HEK293T (cell line): ENCODE measurements around the gene SLC9A9.

Source experiments
- BHLHE40 ChIP-seq: fragments of 450-650 bp; IDR thresholded peaks from 2 replicates; pipeline ENCODE4 v1.6.1; 2016; ENCODE audit warnings: mild to moderate bottlenecking, moderate library complexity, borderline replicate concordance
- FOXK2 ChIP-seq: fragments of 450-650 bp; IDR thresholded peaks from 2 replicates; pipeline ENCODE4 v1.6.1; 2016; ENCODE audit warnings: mild to moderate bottlenecking
- FOXM1 ChIP-seq: fragments of 450-650 bp; IDR thresholded peaks from 2 replicates; pipeline ENCODE4 v1.6.1; 2017; ENCODE audit warnings: mild to moderate bottlenecking, borderline replicate concordance
- HDGF ChIP-seq: fragments of 450-650 bp; IDR thresholded peaks from 2 replicates; pipeline ENCODE4 v1.6.1; 2017; ENCODE audit warnings: antibody characterized with exemption, borderline replicate concordance
- L3MBTL2 ChIP-seq: fragments of 450-650 bp; conservative IDR thresholded peaks from 2 replicates; pipeline ENCODE4 v1.6.1; 2016; ENCODE audit warnings: mild to moderate bottlenecking
- SP1 ChIP-seq: fragments of 450-650 bp; IDR thresholded peaks from 2 replicates; pipeline ENCODE4 v1.6.1; 2017
- TARDBP ChIP-seq: fragments of 450-650 bp; IDR thresholded peaks from 2 replicates; pipeline ENCODE4 v1.6.1; 2016
- ZNF384 ChIP-seq: fragments of 450-650 bp; IDR thresholded peaks from 2 replicates; pipeline ENCODE4 v1.6.1; 2016

DNA sequence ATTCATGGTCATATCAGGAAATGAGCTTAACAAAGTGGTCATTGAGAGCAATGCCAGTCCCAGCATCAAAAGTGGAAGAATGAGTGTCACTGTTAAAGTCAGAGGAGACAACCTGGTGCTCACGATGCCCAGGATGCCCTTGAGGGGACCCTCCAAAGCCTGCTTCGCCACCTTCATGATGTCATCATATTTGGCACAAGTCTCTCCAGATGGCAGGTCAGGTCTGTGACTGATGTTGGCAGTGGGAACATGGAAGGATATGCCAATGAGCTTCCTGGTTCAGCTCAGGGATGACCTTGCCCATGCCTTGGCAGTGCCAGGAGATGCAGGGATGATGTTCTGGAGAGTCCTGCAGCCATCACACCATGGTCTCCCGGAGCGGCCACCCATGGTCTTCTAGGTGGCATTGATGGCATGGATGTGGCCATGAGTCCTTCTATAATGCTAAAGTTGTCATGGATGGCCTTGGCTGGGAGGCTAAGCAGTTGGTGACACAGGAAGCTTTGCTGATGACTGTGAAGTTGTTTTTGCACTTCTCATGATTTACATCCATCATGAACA lies 344.9 kb downstream of the SLC9A9 start:
- TF ChIP-seq BHLHE40 (no peak), FOXM1 (no peak), HDGF (no peak), ZNF384 (no peak), SP1 (no peak), L3MBTL2 (no peak), TARDBP (no peak), FOXK2 (no peak)
